ENCODE measurements around the gene HAVCR1.

- TF ChIP-seq CTCF (IDR thresholded peaks at IDR 0.05) (no peak), POLR2A (IDR thresholded peaks at IDR 0.05) (no peak)
Measured at GRCh38 chr5:157006262-157006661, 52.7 kb downstream of the HAVCR1 start.
